Stomach smooth muscle (tissue), 2 donors: ENCODE results near the gene RBM44.
"Not testable (repeated sequence)": the region's sequence is repeated elsewhere in the genome, so short reads cannot be mapped to it uniquely, and the experiment has no call there.

Source experiments
- H3K27ac ChIP-seq: one replicate; pipeline ENCODE4 v1.7.0; 2013; ENCODE audit warnings: mild to moderate bottlenecking, low read length, inconsistent platforms
- H3K27me3 ChIP-seq, 2 donors: one replicate each; pipeline ENCODE4 v1.7.0; 2013; ENCODE audit warnings: low read length in 2 of 2; ENCODE audit not compliant: insufficient read depth in 2 of 2, control insufficient read depth in 1 of 2
- H3K36me3 ChIP-seq, 2 donors: one replicate each; pipeline ENCODE4 v1.7.0; 2013; ENCODE audit warnings: low read length in 2 of 2; ENCODE audit not compliant: control insufficient read depth in 2 of 2, insufficient read depth in 2 of 2
- H3K4me1 ChIP-seq: one replicate; pipeline ENCODE4 v1.7.0; 2013; ENCODE audit warnings: low read length; ENCODE audit not compliant: control insufficient read depth, insufficient read depth
- H3K4me3 ChIP-seq, 2 donors: one replicate each; pipeline ENCODE4 v1.7.0; 2013; ENCODE audit warnings: low read length in 2 of 2
- H3K9ac ChIP-seq, 2 donors: one replicate each; pipeline ENCODE4 v1.7.0; 2013; ENCODE audit warnings: low read length in 2 of 2, mild to moderate bottlenecking in 1 of 2
- H3K9me3 ChIP-seq, 2 donors: one replicate each; pipeline ENCODE4 v1.7.0; 2013; ENCODE audit warnings: low read length in 2 of 2; ENCODE audit not compliant: control insufficient read depth in 2 of 2
- donor health status: healthy.
- donor health status: Pancreatic carcinoma.

Gene RBM44

GRCh38 chr2:237863689-237864443, 65.3 kb downstream of the RBM44 start:
- Histone ChIP-seq H3K27ac (peak overlapping the region; percentile 94), H3K9ac (peak overlapping the region; percentile 55 to 66), H3K36me3 (no peaks in the 10 kb centered on the region), H3K4me3 (peak overlapping the region in 1 of 2 donors; percentile 40), H3K4me1 (peaks cover 58% of the 10 kb centered on the region), H3K27me3 (no peaks in the 10 kb centered on the region), H3K9me3 (no peaks in the 10 kb centered on the region)

DNA sequence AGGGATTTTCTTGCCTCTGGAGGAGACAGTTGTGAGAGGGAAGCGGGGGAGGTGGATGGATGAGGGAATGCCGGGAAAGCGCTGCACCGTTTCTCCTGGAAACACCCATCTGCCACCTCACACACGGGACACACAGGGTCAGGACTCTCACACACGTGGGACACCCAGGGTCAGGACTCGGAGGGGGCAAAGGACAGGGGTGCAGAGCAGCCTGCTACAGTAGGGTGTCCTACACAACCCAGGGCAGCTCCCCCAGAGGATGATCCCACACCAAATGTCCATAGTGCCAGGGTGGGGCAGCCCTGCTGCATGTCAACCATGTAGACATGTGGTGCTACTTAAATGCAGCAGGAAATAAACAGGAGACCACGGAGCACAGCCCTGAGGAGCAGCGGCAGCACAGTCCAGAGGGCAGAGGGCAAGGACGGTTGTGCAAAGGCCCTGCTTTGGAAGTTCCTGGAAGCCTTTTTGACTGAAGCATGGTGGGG, 65.9 kb downstream of the RBM44 start:
- Histone ChIP-seq H3K4me3 (peak overlapping the region in 1 of 2 donors; percentile 35), H3K27ac (peak overlapping the region; percentile 94), H3K4me1 (peaks cover 56% of the 10 kb centered on the region)

DNA sequence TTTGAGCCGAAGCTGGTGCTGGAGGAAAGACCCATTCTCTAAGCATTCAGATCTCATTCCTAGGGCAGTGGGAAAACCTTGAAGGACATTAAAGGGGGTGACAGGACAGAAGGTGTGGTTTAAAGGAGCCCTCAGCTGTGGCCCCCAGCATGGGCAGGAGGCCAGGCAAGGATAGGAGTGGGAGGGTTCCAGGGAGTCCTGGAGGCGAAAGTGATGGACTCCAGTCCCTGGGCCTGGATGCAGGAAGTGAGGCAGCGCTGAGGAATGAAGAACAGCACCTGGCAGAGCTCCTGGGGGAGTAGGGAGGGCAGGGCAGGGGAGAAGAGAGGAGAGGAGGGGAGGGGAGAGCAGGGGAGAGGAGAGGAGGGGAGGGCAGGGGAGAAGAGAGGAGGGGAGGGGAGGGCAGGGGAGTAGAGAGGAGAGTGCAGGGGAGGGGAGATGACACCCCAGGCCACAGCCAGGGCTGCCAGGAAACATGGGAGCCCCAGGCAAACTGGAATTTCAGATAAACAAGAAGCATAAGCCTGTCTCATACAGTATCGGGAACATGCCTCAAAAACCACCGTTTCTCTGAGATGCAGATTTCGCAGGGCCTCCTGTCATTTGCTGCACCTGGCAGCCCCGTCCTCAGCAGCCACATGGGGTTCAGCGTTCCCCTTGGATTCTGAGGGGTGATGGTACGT, 66.5 kb downstream of the RBM44 start:
- no peaks in the 10 kb centered on the region for H3K27me3 ChIP-seq
- no peaks in the 10 kb centered on the region for H3K36me3 ChIP-seq
- peak overlapping the region; percentile 66 for H3K9ac ChIP-seq
- H3K4me3 ChIP-seq: peak overlapping the region in 1 of 2 donors; percentile 35
- H3K27ac ChIP-seq: peak overlapping the region; percentile 94
- no peaks in the 10 kb centered on the region for H3K9me3 ChIP-seq
- H3K4me1 ChIP-seq: peaks cover 62% of the 10 kb centered on the region

More for the DNA sequence above, 65.9 kb downstream of the RBM44 start:
- Histone ChIP-seq H3K9ac (peak overlapping the region; percentile 64 to 66), H3K27me3 (no peaks in the 10 kb centered on the region), H3K36me3 (no peaks in the 10 kb centered on the region), H3K9me3 (no peaks in the 10 kb centered on the region)

DNA sequence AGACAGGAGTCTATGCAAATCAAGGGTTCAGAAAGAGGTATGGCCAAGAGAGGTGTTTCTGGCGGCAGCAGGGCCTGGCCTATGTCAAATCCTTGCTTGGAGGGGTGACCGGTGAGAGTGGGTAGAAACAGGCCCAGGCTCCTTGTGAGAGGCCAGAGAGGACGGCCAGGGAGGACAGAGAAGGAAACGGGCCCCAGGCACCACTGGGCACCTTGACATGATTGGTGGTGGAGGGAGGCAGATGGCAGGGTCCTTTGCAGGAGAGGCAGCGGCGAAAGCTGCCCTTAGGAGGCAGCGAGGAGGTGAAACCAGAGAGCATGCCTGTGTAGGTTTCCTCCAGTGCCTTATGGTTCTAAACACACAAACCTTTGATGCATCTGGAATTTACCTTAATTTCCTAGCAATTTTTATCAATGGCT, 67.1 kb downstream of the RBM44 start:
- no peaks in the 10 kb centered on the region for H3K9me3 ChIP-seq
- no peaks in the 10 kb centered on the region for H3K36me3 ChIP-seq
- H3K27me3 ChIP-seq: no peaks in the 10 kb centered on the region
- peak overlapping the region; percentile 94 for H3K27ac ChIP-seq
- peak overlapping the region; percentile 55 to 66 for H3K9ac ChIP-seq
- peaks cover 68% of the 10 kb centered on the region for H3K4me1 ChIP-seq
- H3K4me3 ChIP-seq: peak overlapping the region in 1 of 2 donors; percentile 29

DNA sequence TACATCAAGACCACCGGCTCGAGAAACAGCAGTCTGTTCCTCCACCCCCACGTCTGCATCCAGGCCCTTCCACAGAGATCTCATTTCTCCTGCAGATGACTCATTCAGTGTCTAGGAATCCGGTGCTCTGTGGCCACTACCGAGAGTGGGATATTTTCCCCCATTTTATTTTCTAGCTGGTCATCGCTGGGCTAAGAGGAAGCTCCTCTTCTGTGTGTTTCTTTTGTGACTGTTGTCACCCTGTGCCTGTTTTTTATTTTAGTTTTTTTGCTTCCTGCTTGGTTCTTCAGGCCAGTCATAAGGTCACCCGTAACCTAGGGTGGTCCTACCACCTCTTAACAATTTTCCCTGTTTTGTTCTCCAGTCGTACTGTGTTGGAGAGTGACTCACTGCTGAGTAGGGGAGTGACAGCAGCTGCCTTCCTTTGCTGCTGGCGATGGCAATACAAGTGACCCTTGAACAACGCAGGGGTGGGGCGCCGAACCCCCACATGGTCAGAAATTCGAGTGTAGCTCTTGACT, 67.6 kb downstream of the RBM44 start:
- no peaks in the 10 kb centered on the region for H3K27me3 ChIP-seq
- H3K4me3 ChIP-seq: peak overlapping the region in 1 of 2 donors; percentile 29
- H3K36me3 ChIP-seq: no peaks in the 10 kb centered on the region
- H3K27ac ChIP-seq: peak overlapping the region; percentile 94
- H3K9me3 ChIP-seq: no peaks in the 10 kb centered on the region
- H3K9ac ChIP-seq: peak overlapping the region; percentile 55 to 66
- H3K4me1 ChIP-seq: peaks cover 73% of the 10 kb centered on the region

- no peak overlapping the region for H3K9ac ChIP-seq
- H3K36me3 ChIP-seq: no peaks in the 10 kb centered on the region
- H3K4me3 ChIP-seq: no peak overlapping the region
- H3K4me1 ChIP-seq: peaks cover 78% of the 10 kb centered on the region
- no peaks in the 10 kb centered on the region for H3K9me3 ChIP-seq
- no peaks in the 10 kb centered on the region for H3K27me3 ChIP-seq
- H3K27ac ChIP-seq: peak overlapping the region; percentile 94
Observed at GRCh38 chr2:237867465-237867864, 68.9 kb downstream of the RBM44 start.

- Histone ChIP-seq H3K27ac (peak overlapping the region; percentile 94), H3K4me1 (peaks cover 77% of the 10 kb centered on the region)
- H3K27me3 ChIP-seq, H3K9ac ChIP-seq, H3K9me3 ChIP-seq, H3K4me3 ChIP-seq, H3K36me3 ChIP-seq: not testable (repeated sequence)
Observed at GRCh38 chr2:237868074-237868473, 69.5 kb downstream of the RBM44 start.

GRCh38 chr2:237868631-237869342, 70.2 kb downstream of the RBM44 start:
- no peaks in the 10 kb centered on the region for H3K9me3 ChIP-seq
- peaks cover 77% of the 10 kb centered on the region for H3K4me1 ChIP-seq
- H3K27me3 ChIP-seq: no peaks in the 10 kb centered on the region
- no peak overlapping the region for H3K9ac ChIP-seq
- H3K4me3 ChIP-seq: no peak overlapping the region
- peak overlapping the region; percentile 94 for H3K27ac ChIP-seq
- H3K36me3 ChIP-seq: no peaks in the 10 kb centered on the region

DNA sequence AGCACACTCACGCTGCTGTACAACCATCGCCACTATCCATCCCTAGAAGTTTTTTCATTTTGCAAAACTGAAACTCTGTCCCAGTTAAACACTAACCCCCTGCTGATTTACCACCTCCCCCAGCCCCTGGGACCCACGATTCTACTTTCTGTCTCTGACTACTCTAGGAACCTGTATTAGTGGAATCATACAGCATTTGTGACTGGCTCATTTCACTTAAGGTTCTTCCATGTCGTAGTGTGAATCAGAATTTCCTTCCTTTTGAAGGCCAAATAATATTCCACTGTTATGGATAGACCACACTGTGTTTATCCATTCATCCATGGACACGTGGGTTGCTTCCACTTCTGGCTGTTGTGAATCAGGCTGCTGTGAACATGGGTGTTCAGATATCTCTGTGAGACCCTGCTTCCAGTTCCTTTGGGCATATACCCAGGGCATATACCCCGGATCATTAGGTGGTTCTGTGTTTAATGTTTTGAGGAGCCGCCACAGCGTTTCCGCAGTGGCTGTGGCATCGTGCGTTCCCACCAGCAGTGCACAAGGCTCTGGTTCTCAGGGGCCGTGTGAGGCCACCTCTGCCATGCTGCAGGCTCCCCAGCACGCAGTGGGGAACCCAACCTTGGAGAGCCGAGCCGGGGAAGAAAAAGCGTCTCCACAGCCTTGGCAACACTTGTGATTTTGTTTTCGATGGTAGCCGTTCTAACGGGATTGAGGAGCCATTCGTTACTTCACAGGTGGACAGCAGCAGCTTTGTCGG, 70.9 kb downstream of the RBM44 start:
- Histone ChIP-seq H3K4me3 (no peak overlapping the region), H3K9ac (no peak overlapping the region), H3K27me3 (no peaks in the 10 kb centered on the region), H3K9me3 (no peaks in the 10 kb centered on the region), H3K4me1 (peaks cover 77% of the 10 kb centered on the region), H3K36me3 (no peaks in the 10 kb centered on the region), H3K27ac (peak overlapping the region; percentile 31)

DNA sequence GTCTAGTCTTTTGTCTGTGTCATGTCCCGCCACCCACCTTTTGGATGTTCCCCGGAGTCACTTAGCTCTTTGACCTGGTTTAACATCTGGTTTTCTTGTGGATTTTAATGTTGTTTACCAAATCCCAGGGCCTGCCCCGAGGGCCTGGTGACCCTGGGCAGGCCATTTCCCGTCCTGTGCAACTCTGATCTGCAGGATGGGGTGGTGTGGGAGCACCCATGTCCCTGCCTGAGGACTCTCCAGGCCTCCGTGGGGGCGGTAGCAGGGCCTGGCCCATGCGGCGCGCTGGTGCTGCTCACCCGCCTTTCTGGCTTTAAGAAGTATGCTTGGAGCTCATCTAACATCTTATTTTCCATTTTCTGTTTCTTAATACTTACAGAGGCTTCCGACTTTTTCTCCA, 71.5 kb downstream of the RBM44 start:
- peaks cover 78% of the 10 kb centered on the region for H3K4me1 ChIP-seq
- no peak overlapping the region for H3K27ac ChIP-seq
- H3K9me3 ChIP-seq: no peaks in the 10 kb centered on the region
- no peaks in the 10 kb centered on the region for H3K36me3 ChIP-seq
- no peak overlapping the region for H3K9ac ChIP-seq
- H3K4me3 ChIP-seq: no peak overlapping the region
- no peaks in the 10 kb centered on the region for H3K27me3 ChIP-seq
